Measurements from ENCODE around the gene RUVBL1.

Gene RUVBL1

GRCh38 chr3:128063865-128064264 is 59.7 kb downstream of the RUVBL1 start:
- no peak for DNase-seq

GRCh38 chr3:128062033-128062745 is 61.4 kb downstream of the RUVBL1 start:
- no peak for DNase-seq

- DNase-seq = no peak
Observed at GRCh38 chr3:128060473-128061381, 62.9 kb downstream of the RUVBL1 start.

GRCh38 chr3:128056258-128056657 is 67.4 kb downstream of the RUVBL1 start:
- no peak for DNase-seq

- no peak for DNase-seq
Observed at GRCh38 chr3:128054367-128054766, 69.2 kb downstream of the RUVBL1 start.

- DNase-seq = no peak
Observed at GRCh38 chr3:128053614-128054013, 70.0 kb downstream of the RUVBL1 start.

- no peak for DNase-seq
Observed at GRCh38 chr3:128052595-128053351, 70.8 kb downstream of the RUVBL1 start.

- DNase-seq = peak; percentile 66 to 90
Observed at GRCh38 chr3:128051837-128052594, 71.6 kb downstream of the RUVBL1 start, which contains the start of gene SEC61A1. Gene SEC61A1, plus strand, starts transcription at chr3:128052437. Its CDS starts 116 bp downstream, at chr3:128052553.

GRCh38 chr3:128051459-128051836 is 72.2 kb downstream of the RUVBL1 start:
- no peak for DNase-seq

- no peak for DNase-seq
Observed at GRCh38 chr3:128050597-128050996, 73.0 kb downstream of the RUVBL1 start.

GRCh38 chr3:128041344-128041743 is 82.3 kb downstream of the RUVBL1 start:
- no peak for DNase-seq

GRCh38 chr3:128040660-128041059 is 83.0 kb downstream of the RUVBL1 start:
- DNase-seq = no peak

GRCh38 chr3:128040041-128040440 is 83.6 kb downstream of the RUVBL1 start:
- no peak for DNase-seq

- no peak for DNase-seq
Observed at GRCh38 chr3:128036119-128036518, 87.5 kb downstream of the RUVBL1 start.

GRCh38 chr3:128033102-128033501 is 90.5 kb downstream of the RUVBL1 start:
- no peak for DNase-seq
